ENCODE results near the gene OR5C1.
A peak's percentile ranks its signal among the peaks of the same experiment; 100 is the strongest.

Gene OR5C1

DNA sequence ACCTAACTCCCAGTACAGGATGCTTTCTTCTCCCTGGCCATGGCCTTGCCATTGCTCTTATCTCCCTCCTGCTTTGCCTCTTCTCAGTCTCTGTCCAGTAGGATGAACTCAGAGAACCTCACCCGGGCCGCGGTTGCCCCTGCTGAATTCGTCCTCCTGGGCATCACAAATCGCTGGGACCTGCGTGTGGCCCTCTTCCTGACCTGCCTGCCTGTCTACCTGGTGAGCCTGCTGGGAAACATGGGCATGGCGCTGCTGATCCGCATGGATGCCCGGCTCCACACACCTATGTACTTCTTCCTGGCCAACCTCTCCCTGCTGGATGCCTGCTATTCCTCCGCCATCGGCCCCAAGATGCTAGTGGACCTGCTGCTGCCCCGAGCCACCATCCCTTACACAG, at the start of gene OR5C1:
Gene OR5C1 (plus strand): TSS at position 103 of the 400 bp plus-strand sequence. CDS start 0 bp downstream, at position 103.
- H3K9ac ChIP-seq (ENCODE audit: low read length in 5 of 5) = no peak within 1 kb of the TSS
- no peaks in the 10 kb centered on the region for H3K27me3 ChIP-seq (ENCODE audit: control insufficient read depth in 5 of 5, insufficient read depth in 4 of 5, low read length in 5 of 5)
- no peaks in the 10 kb centered on the region for H3K4me1 ChIP-seq (ENCODE audit: control insufficient read depth in 5 of 5, insufficient read depth in 5 of 5, low read length in 5 of 5)
- no peak within 1 kb of the TSS for H3K27ac ChIP-seq (ENCODE audit: low read depth, low read length)
- peaks cover 0 to 6% (median 3%) of the 10 kb centered on the region in 5 donors for H3K36me3 ChIP-seq (ENCODE audit: control insufficient read depth in 5 of 5, insufficient read depth in 5 of 5, low read length in 5 of 5)
- no peaks in the 10 kb centered on the region for H3K9me3 ChIP-seq (ENCODE audit: control insufficient read depth in 5 of 5, low read length in 5 of 5)
- H3K4me3 ChIP-seq (ENCODE audit: low read depth in 1 of 5, low read length in 5 of 5) = no peak within 1 kb of the TSS

DNA sequence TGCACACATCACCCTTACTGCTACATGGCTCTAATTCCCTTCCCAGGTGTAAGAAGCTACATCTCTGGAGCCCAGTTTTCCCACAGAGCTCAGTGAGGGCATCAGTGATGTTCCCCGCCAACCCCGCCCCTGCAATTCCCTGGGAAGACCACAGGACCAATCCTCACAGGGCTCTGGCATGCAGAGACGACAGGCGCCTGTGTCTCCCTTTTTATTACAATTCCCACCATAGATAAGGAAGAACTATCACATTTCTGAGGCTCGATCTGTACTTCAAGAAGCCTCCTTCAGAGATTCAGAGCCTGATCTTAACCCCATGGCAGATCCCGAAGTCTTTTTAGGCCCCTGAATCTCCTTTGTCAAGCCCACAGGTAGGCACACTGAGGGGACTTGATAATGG, 46.7 kb upstream of the OR5C1 start, which contains the start of gene OR1L6:
Gene OR1L6 (plus strand): TSS at position 301 of the 400 bp plus-strand sequence. CDS start 7,545 bp downstream, outside the sequence.
- Histone ChIP-seq H3K9me3 (ENCODE audit: control insufficient read depth in 5 of 5, low read length in 5 of 5) (peaks cover 7 to 50% (median 49%) of the 10 kb centered on the region in 5 donors), H3K9ac (ENCODE audit: low read length in 5 of 5) (no peak within 1 kb of the TSS), H3K4me3 (ENCODE audit: low read depth in 1 of 5, low read length in 5 of 5) (peak within 1 kb of the TSS in 1 of 5 donors; percentile 17), H3K36me3 (ENCODE audit: control insufficient read depth in 5 of 5, insufficient read depth in 5 of 5, low read length in 5 of 5) (no peaks in the 10 kb centered on the region), H3K4me1 (ENCODE audit: control insufficient read depth in 5 of 5, insufficient read depth in 5 of 5, low read length in 5 of 5) (no peaks in the 10 kb centered on the region), H3K27me3 (ENCODE audit: control insufficient read depth in 5 of 5, insufficient read depth in 4 of 5, low read length in 5 of 5) (no peaks in the 10 kb centered on the region), H3K27ac (ENCODE audit: low read depth, low read length) (no peak within 1 kb of the TSS)

DNA sequence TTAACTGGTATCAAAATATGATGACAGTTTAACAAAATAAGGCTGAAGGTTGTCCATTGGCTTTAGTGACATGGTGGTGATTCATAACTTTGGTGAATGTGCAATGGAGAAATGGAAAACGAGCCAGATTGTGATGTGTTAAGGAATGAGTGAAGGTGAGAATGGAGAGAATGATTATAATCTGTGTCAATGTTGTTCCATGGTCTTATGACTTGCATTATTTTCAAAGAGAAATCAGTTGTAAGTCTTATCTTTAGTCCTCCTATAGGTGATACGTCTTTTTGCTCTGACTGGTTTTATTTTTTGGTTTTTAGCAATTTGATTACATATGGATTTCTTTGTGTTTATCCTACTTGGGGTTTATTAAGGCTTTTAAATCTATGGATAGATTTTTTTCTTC, 33.9 kb upstream of the OR5C1 start:
- Histone ChIP-seq H3K9me3 (ENCODE audit: control insufficient read depth in 5 of 5, low read length in 5 of 5) (peaks cover 2 to 21% (median 4%) of the 10 kb centered on the region in 5 donors), H3K27me3 (ENCODE audit: control insufficient read depth in 5 of 5, insufficient read depth in 4 of 5, low read length in 5 of 5) (no peaks in the 10 kb centered on the region), H3K4me3 (ENCODE audit: low read depth in 1 of 5, low read length in 5 of 5) (no peak overlapping the region), H3K27ac (ENCODE audit: low read depth, low read length) (no peak overlapping the region), H3K36me3 (ENCODE audit: control insufficient read depth in 5 of 5, insufficient read depth in 5 of 5, low read length in 5 of 5) (no peaks in the 10 kb centered on the region), H3K9ac (ENCODE audit: low read length in 5 of 5) (no peak overlapping the region), H3K4me1 (ENCODE audit: control insufficient read depth in 5 of 5, insufficient read depth in 5 of 5, low read length in 5 of 5) (no peaks in the 10 kb centered on the region)

DNA sequence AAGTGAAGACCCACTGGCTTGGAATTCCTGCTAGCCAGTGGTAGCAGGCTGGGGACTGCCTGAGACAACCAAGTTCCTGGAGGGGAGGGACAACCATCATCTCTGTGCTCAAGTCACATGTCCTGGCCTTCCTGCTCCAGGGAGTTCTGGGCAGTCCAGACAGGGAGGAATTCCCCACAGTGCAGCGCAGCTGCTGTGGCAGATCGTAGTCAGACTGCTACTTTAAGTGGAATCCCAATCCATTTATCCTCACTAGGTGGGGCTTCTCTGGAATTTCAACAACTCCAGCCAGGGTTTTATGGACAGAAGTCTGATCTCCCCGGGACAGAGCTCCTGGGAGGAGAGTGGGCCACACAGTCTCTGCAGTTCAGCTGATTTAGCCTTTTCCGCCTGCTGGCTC, 20.9 kb upstream of the OR5C1 start:
- no peaks in the 10 kb centered on the region for H3K27me3 ChIP-seq (ENCODE audit: control insufficient read depth in 5 of 5, insufficient read depth in 4 of 5, low read length in 5 of 5)
- peaks cover 11 to 35% (median 25%) of the 10 kb centered on the region in 5 donors for H3K9me3 ChIP-seq (ENCODE audit: control insufficient read depth in 5 of 5, low read length in 5 of 5)
- H3K4me3 ChIP-seq (ENCODE audit: low read depth in 1 of 5, low read length in 5 of 5) = peak overlapping the region in 2 of 5 donors; percentile 21 to 22
- no peaks in the 10 kb centered on the region for H3K4me1 ChIP-seq (ENCODE audit: control insufficient read depth in 5 of 5, insufficient read depth in 5 of 5, low read length in 5 of 5)
- no peaks in the 10 kb centered on the region for H3K36me3 ChIP-seq (ENCODE audit: control insufficient read depth in 5 of 5, insufficient read depth in 5 of 5, low read length in 5 of 5)
- no peak overlapping the region for H3K9ac ChIP-seq (ENCODE audit: low read length in 5 of 5)
- H3K27ac ChIP-seq (ENCODE audit: low read depth, low read length) = no peak overlapping the region

DNA sequence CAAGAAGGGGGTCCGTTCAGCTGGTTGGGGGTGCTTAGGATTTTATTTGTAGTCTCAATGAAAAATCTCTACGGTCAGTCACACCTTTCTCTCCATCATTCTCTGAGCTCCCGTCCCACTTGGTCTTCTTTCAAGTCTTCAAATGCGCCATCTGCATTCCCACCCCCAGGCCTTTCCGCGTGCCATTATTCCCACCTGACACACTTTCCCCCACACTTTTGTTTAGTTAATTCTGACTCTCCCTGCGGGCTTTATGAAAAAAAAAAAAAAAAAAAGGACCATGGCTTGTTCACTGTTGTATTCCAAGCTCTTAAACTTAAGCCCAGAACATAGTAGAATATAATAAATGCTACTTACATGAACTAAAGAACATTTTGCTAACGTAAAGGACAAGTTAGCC, 11.7 kb upstream of the OR5C1 start:
- Histone ChIP-seq H3K9me3 (ENCODE audit: control insufficient read depth in 5 of 5, low read length in 5 of 5) (peaks cover 3 to 18% (median 4%) of the 10 kb centered on the region in 5 donors), H3K4me3 (ENCODE audit: low read depth in 1 of 5, low read length in 5 of 5) (no peak overlapping the region), H3K36me3 (ENCODE audit: control insufficient read depth in 5 of 5, insufficient read depth in 5 of 5, low read length in 5 of 5) (no peaks in the 10 kb centered on the region), H3K4me1 (ENCODE audit: control insufficient read depth in 5 of 5, insufficient read depth in 5 of 5, low read length in 5 of 5) (no peaks in the 10 kb centered on the region), H3K9ac (ENCODE audit: low read length in 5 of 5) (no peak overlapping the region), H3K27me3 (ENCODE audit: control insufficient read depth in 5 of 5, insufficient read depth in 4 of 5, low read length in 5 of 5) (peaks cover 0 to 2% (median 0%) of the 10 kb centered on the region in 5 donors), H3K27ac (ENCODE audit: low read depth, low read length) (no peak overlapping the region)

DNA sequence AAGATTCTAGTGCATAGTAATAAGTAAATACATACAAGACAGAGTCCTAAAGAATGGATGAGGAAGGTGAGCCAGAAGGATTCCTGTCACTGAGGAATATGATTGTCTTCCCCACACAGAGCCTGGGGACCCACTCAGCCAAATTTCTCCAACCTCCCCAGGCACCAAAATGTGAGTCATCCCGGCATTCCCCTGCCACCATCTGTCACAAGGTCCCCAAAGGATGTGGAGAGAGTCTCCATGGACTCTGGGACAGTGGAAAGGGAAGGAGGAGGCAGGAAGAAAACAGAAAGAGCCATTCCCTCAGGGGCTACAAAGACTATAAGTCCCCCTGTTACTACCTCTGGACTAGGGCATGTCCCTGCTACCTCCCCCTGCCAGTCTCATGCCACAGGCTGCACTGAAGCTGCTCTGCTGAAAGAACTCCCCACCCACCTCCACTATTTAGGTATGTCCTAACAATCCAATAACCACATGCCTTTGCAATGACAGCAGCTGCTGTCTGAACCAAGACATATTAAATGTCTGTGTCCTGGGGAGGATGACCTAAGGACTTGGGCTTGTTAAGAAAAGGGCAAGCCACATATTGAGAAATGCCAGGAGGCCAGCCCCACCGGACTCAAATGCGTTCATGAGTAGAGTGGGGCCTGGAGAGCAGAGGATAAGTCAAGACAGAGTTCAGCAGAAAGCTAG, 10.7 kb upstream of the OR5C1 start:
- Histone ChIP-seq H3K27me3 (ENCODE audit: control insufficient read depth in 5 of 5, insufficient read depth in 4 of 5, low read length in 5 of 5) (peaks cover 0 to 2% (median 0%) of the 10 kb centered on the region in 5 donors), H3K27ac (ENCODE audit: low read depth, low read length) (no peak overlapping the region), H3K9me3 (ENCODE audit: control insufficient read depth in 5 of 5, low read length in 5 of 5) (peaks cover under 1 to 9% (median 4%) of the 10 kb centered on the region in 5 donors), H3K4me3 (ENCODE audit: low read depth in 1 of 5, low read length in 5 of 5) (no peak overlapping the region), H3K4me1 (ENCODE audit: control insufficient read depth in 5 of 5, insufficient read depth in 5 of 5, low read length in 5 of 5) (no peaks in the 10 kb centered on the region), H3K36me3 (ENCODE audit: control insufficient read depth in 5 of 5, insufficient read depth in 5 of 5, low read length in 5 of 5) (no peaks in the 10 kb centered on the region), H3K9ac (ENCODE audit: low read length in 5 of 5) (no peak overlapping the region)

DNA sequence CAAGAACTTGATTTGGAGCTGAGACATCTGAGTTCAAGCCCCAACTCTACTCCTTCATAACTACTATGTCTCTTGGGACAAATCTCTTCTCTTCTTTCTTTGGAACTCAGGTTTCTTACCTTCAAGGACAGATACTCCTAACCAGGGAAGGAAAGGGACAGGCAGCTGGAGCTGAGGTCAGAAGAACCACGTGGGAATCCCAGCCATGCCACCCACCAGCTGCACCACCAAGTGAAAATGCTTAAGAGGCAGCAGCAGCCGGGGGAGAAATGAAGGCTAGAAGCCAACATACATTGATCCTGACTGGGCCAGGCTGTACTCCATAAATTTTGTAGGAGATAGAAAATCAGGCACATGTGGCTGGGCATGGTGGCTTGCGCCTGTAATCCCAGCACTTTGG, 9.6 kb upstream of the OR5C1 start:
- Histone ChIP-seq H3K27me3 (ENCODE audit: control insufficient read depth in 5 of 5, insufficient read depth in 4 of 5, low read length in 5 of 5) (peaks cover 0 to 2% (median 0%) of the 10 kb centered on the region in 5 donors), H3K27ac (ENCODE audit: low read depth, low read length) (no peak overlapping the region), H3K4me3 (ENCODE audit: low read depth in 1 of 5, low read length in 5 of 5) (no peak overlapping the region), H3K36me3 (ENCODE audit: control insufficient read depth in 5 of 5, insufficient read depth in 5 of 5, low read length in 5 of 5) (no peaks in the 10 kb centered on the region), H3K9me3 (ENCODE audit: control insufficient read depth in 5 of 5, low read length in 5 of 5) (peaks cover 0 to 2% (median 0%) of the 10 kb centered on the region in 5 donors), H3K9ac (ENCODE audit: low read length in 5 of 5) (no peak overlapping the region), H3K4me1 (ENCODE audit: control insufficient read depth in 5 of 5, insufficient read depth in 5 of 5, low read length in 5 of 5) (no peaks in the 10 kb centered on the region)

DNA sequence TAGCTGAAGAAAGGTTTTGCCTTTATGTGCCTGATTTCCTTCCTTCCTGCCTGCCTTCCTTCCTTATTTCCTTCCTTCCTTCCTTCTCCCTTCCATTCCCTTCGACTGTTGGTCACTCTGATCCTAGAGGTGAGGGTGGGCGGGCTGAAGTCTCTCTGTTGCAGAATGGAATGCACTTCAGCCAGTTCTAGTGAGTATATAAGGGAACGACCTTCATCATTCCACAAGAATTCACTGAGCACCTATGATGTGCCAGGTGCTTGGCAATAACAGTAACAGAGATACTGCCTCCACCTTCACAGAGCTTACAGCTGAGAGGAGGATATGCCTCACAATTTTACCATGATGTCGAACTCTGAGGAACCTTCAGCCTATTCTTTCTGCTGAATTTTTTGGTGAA, 8.7 kb upstream of the OR5C1 start:
- no peak overlapping the region for H3K9ac ChIP-seq (ENCODE audit: low read length in 5 of 5)
- H3K27ac ChIP-seq (ENCODE audit: low read depth, low read length) = no peak overlapping the region
- H3K27me3 ChIP-seq (ENCODE audit: control insufficient read depth in 5 of 5, insufficient read depth in 4 of 5, low read length in 5 of 5) = peaks cover 0 to 2% (median 0%) of the 10 kb centered on the region in 5 donors
- H3K36me3 ChIP-seq (ENCODE audit: control insufficient read depth in 5 of 5, insufficient read depth in 5 of 5, low read length in 5 of 5) = peaks cover 0 to 3% (median 0%) of the 10 kb centered on the region in 5 donors
- H3K4me3 ChIP-seq (ENCODE audit: low read depth in 1 of 5, low read length in 5 of 5) = no peak overlapping the region
- peaks cover 0 to 2% (median 0%) of the 10 kb centered on the region in 5 donors for H3K9me3 ChIP-seq (ENCODE audit: control insufficient read depth in 5 of 5, low read length in 5 of 5)
- no peaks in the 10 kb centered on the region for H3K4me1 ChIP-seq (ENCODE audit: control insufficient read depth in 5 of 5, insufficient read depth in 5 of 5, low read length in 5 of 5)

DNA sequence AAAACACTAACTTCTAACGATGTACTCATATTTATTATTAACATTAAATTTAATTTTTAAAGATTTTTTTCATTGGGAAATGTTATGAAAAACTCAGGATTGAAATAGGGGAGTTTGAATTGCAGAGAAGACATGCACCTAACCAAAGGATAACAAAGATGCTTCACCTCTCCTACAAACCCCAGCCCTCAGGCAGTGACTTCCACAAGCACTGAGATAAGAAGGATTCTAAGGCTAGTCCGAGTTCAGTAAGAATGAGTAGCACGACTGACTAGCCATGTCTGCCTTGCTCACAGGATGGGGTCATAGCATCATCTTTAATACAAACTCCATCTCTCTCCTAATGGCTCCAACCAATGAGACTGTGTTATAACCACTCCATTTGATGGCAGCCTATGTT, 7.1 kb upstream of the OR5C1 start:
- no peak overlapping the region for H3K4me3 ChIP-seq (ENCODE audit: low read depth in 1 of 5, low read length in 5 of 5)
- H3K27me3 ChIP-seq (ENCODE audit: control insufficient read depth in 5 of 5, insufficient read depth in 4 of 5, low read length in 5 of 5) = peaks cover 0 to 2% (median 0%) of the 10 kb centered on the region in 5 donors
- H3K4me1 ChIP-seq (ENCODE audit: control insufficient read depth in 5 of 5, insufficient read depth in 5 of 5, low read length in 5 of 5) = no peaks in the 10 kb centered on the region
- peaks cover 0 to 3% (median 0%) of the 10 kb centered on the region in 5 donors for H3K36me3 ChIP-seq (ENCODE audit: control insufficient read depth in 5 of 5, insufficient read depth in 5 of 5, low read length in 5 of 5)
- no peak overlapping the region for H3K27ac ChIP-seq (ENCODE audit: low read depth, low read length)
- no peak overlapping the region for H3K9ac ChIP-seq (ENCODE audit: low read length in 5 of 5)
- H3K9me3 ChIP-seq (ENCODE audit: control insufficient read depth in 5 of 5, low read length in 5 of 5) = no peaks in the 10 kb centered on the region

DNA sequence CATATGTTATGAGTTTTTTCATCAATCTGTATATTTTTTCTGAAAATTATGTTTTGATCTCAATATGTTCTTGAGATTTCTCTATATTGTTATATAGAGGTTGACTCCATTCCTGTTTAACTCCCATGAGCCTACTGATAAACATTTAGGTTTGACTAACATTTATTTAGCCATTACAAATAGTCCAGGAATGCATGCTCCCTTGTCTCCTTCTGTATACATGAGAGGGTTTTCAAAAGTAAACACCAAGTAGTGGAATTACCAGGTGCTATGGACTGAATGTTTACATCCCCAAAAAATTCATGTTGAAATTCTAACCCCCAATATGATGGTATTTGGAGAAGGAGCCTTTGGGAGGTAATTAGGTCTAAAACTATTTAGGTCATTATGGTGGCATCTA, 3.5 kb upstream of the OR5C1 start:
- no peak overlapping the region for H3K4me3 ChIP-seq (ENCODE audit: low read depth in 1 of 5, low read length in 5 of 5)
- H3K36me3 ChIP-seq (ENCODE audit: control insufficient read depth in 5 of 5, insufficient read depth in 5 of 5, low read length in 5 of 5) = peaks cover 0 to 6% (median 3%) of the 10 kb centered on the region in 5 donors

More for the DNA sequence above, 3.5 kb upstream of the OR5C1 start:
- no peak overlapping the region for H3K27ac ChIP-seq (ENCODE audit: low read depth, low read length)
- no peaks in the 10 kb centered on the region for H3K27me3 ChIP-seq (ENCODE audit: control insufficient read depth in 5 of 5, insufficient read depth in 4 of 5, low read length in 5 of 5)
- no peak overlapping the region for H3K9ac ChIP-seq (ENCODE audit: low read length in 5 of 5)
- no peaks in the 10 kb centered on the region for H3K9me3 ChIP-seq (ENCODE audit: control insufficient read depth in 5 of 5, low read length in 5 of 5)
- H3K4me1 ChIP-seq (ENCODE audit: control insufficient read depth in 5 of 5, insufficient read depth in 5 of 5, low read length in 5 of 5) = no peaks in the 10 kb centered on the region

Measured in subcutaneous abdominal adipose tissue (tissue), 5 donors.